ENCODE data around the gene TBX18.

TBX18 gene

GRCh38 chr6:84657486-84657885, 106.9 kb downstream of the TBX18 start:
- TF ChIP-seq ZFX (IDR thresholded peaks at IDR 0.05; ENCODE audit: borderline replicate concordance) (no peak), CTCF (IDR thresholded peaks at IDR 0.05) (no peak)
- no peak overlapping the region for H3K27ac ChIP-seq

DNA sequence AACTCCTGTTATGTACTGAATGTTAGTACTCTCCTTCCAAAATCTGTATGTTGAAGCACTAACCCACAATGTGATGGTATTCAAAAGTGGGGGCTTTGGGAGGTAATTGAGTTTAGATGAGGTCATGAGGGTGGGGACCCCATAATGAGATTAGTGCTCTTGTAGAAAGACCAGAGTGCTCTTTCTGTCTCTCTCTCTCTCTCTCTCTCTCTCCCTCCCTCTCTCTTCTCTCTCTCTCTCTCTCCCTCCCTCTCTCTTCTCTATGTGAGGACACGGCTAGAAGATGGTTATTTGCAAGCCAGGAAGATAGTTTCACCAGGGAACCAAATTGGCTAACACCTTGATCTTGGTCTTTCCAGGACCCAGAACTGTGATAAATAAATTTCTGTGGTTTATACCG, 107.4 kb downstream of the TBX18 start:
- no peak for TF ChIP-seq CTCF (IDR thresholded peaks at IDR 0.05)
- no peak for TF ChIP-seq ZFX (IDR thresholded peaks at IDR 0.05; ENCODE audit: borderline replicate concordance)
- H3K27ac ChIP-seq, result no peak overlapping the region

- no peak overlapping the region for H3K27ac ChIP-seq
- TF ChIP-seq CTCF (IDR thresholded peaks at IDR 0.05) (no peak), ZFX (IDR thresholded peaks at IDR 0.05; ENCODE audit: borderline replicate concordance) (no peak)
Observed at GRCh38 chr6:84653027-84653551, 111.3 kb downstream of the TBX18 start.

- H3K27ac ChIP-seq, result no peak overlapping the region
- TF ChIP-seq ZFX (IDR thresholded peaks at IDR 0.05; ENCODE audit: borderline replicate concordance) (no peak), CTCF (IDR thresholded peaks at IDR 0.05) (no peak)
Observed at GRCh38 chr6:84652356-84653026, 111.9 kb downstream of the TBX18 start.

DNA sequence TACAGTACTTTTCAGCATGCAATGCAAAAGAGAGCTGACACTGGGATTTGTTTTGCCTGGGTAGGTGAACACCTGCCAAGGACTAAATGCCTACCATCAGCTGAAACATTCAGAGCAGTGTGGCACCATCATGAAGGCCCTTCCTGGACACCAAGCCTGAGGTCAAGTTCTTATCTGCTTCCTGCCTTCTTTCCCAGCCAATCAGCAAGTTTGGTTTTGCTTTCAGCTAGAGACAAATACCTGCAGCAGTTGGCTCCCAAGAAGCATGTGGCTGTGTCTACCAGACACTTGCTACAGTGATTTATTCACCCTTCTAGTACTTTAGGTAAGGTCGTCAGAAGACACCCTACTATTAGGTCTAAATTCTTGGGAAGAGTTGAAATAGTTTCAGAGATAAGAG, 112.8 kb downstream of the TBX18 start:
- H3K27ac ChIP-seq, result no peak overlapping the region
- no peak for TF ChIP-seq CTCF (IDR thresholded peaks at IDR 0.05)

DNA sequence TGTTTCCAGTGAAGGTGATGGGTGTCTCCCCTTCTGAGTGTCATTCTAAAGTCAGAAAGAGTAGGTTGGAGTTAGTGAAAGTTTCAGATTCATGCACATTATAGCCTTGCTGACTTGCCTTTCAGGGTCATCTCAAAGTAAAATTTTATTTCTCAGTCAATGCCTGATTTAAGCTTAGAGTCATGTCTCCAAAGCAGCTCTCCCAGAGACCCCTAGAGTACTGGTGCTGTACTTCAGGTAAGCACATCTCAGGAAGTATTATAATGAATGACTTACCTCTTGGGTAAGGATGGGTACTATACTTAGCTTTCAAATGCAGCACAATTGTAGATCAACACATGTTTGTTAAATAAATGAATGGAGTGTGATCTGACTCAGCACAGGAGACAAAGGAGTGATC, 116.0 kb downstream of the TBX18 start:
- TF ChIP-seq ZFX (IDR thresholded peaks at IDR 0.05; ENCODE audit: borderline replicate concordance) (no peak), CTCF (IDR thresholded peaks at IDR 0.05) (no peak)

GRCh38 chr6:84645563-84646266, 118.7 kb downstream of the TBX18 start:
- H3K27ac ChIP-seq, result no peak overlapping the region
- TF ChIP-seq CTCF (IDR thresholded peaks at IDR 0.05) (no peak), ZFX (IDR thresholded peaks at IDR 0.05; ENCODE audit: borderline replicate concordance) (no peak)

More for the DNA sequence above, 116.0 kb downstream of the TBX18 start:
- no peak overlapping the region for H3K27ac ChIP-seq

All from 22Rv1 (cell line).